NAMALWA (cell line): ENCODE data around the gene P2RY2.
"Not testable (repeated sequence)": the region's sequence is repeated elsewhere in the genome, so short reads cannot be mapped to it uniquely, and the experiment has no call there.

Source experiments
- DNase-seq: peaks from one replicate; pipeline ENCODE4 v3.0.0-alpha.2; 2015; ENCODE audit warnings: low spot score

P2RY2 gene

DNA sequence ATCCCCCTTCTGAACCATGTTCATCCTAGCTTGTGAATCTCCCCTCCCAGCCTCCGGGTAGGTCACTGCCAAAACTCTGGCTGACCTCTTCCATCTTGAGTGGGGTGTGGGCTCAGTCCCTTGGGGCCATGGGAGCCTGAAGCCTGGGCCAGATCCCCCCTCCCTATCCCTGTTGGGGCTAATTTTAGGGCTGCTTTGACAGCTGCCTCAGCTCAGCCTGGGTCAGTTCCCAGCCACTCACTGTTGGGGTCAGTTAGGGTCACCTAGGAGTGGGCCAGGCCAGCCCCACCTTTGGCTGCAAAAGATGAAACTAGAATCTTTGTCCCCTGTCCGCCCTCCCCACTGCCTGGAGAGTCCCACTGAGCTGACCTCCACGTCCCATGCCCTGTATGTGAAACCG, 29.8 kb upstream of the P2RY2 start:
- no peak for DNase-seq

DNA sequence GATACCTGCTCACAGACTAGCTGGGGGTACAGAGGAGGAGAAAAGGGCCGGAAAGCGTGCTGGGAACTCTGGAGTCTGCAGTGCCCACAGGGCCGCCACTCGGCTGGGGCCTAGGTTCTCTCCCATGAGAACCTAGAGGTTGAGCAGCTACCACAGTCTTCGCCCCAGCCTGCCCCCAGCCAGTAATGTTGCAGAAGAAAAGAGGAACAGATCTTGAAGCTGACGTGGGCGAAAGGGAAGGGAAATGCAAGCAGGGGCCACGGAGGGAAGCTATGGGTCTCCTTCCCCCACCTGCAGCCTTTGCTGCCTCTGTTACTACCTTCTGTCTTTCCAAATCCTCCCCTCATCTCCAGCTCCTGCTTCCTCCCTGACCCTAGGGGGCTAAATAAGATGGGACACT, 28.8 kb upstream of the P2RY2 start:
- peak; percentile 56 for DNase-seq

DNA sequence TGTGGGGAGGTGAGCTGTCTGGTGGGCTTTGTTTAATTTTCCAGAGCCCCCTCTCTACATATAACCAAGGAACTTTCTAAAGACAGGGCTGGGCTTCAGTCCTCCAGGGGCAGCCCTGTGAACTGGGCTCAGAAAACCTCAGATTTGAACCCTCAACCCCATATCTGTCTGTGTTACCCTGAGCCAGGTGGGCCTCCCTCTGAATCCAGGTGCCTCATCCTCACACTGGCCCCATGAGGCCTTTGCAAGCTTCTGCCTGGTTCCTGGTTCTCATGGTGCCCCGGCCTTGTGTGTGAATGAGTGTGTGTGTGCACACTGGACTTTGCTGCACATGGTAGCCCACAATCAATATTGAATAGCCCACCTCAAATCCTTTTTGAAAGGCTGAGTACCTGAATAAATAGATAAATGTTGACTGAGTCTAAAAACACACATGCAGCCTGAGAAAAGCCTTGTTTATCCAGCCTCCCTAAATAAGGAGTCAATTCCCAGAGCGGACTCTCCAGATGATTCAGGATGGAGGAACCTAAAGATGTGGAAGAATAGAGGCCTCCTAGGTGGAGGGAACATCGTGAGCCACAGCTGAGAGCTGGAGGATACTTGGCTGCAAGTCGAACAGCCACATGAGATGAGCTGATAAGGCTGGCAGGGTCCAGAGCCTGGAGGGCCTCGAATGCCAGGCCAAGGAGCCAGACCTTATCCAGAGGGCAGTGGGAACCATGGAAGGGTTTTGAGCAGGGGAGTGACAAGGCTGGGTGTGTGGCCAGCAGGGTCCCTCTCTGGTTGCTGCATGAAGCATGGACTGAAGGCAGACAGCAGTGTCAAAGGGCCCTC, 28.1 kb upstream of the P2RY2 start:
- no peak for DNase-seq

DNA sequence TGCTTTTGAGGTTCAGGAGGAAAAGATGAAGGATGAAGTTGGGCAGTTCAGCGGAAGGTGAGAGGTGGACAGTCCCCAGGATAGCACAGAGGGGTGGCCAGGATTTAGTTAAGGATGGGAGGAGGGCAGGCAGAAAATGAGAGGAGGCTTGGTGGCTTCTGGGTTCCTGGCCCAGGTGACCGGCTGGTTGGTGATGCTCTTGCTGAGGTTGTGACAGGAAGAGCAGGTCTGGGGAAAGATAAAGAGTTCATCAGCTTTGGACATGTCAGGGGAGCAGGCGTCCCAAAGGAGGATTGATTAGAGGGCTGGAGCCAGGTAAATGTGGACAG, 27.6 kb upstream of the P2RY2 start:
- DNase-seq: no peak

GRCh38 chr11:73191151-73191550, 26.9 kb upstream of the P2RY2 start:
- DNase-seq: no peak

GRCh38 chr11:73192272-73192671, 25.8 kb upstream of the P2RY2 start:
- no peak for DNase-seq

DNA sequence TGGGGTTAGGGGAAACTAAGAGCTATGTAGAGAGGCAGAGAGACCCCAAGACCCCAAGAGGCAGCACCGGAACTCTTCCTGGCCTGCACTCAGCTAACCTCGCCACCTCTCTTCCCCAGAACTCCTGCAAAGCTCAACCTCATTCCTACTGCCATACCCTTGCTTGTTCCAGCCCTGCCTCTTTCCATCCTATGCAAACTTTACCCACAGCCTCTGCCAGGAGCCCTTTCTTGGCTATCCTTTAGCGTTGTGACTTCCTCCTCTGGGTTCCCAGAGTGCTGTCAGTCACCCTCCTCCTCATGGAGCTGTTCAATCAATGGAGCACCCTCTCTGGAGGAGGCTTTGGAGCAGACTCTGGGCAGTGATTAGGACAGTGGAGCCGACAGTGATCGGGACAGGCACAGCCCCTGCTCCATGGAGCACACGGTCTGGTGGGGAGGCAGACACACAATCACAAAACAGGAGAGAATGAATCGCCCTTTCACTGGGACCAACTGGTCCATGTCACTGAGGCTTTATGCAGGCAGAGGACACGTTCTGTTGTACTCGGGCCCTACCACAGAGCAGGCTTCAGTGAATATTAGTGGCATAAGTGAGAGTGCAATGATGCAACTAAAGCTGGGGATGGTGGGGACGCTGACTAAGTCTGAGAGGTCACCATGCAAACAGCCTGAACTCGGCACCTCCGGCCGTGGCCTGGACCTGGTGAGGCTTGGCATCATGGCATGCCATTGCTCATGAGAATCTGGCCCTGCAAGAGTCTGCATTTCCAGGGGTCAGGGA, 24.6 kb upstream of the P2RY2 start:
- no peak for DNase-seq

GRCh38 chr11:73194034-73194507, 24.0 kb upstream of the P2RY2 start:
- no peak for DNase-seq

GRCh38 chr11:73194593-73194992, 23.5 kb upstream of the P2RY2 start:
- DNase-seq: no peak

- no peak for DNase-seq
These were observed 22.7 kb upstream of the P2RY2 start for GRCh38 chr11:73195191-73196007.

GRCh38 chr11:73196576-73196975, 21.5 kb upstream of the P2RY2 start:
- no peak for DNase-seq

GRCh38 chr11:73197348-73197747, 20.7 kb upstream of the P2RY2 start:
- no peak for DNase-seq

DNA sequence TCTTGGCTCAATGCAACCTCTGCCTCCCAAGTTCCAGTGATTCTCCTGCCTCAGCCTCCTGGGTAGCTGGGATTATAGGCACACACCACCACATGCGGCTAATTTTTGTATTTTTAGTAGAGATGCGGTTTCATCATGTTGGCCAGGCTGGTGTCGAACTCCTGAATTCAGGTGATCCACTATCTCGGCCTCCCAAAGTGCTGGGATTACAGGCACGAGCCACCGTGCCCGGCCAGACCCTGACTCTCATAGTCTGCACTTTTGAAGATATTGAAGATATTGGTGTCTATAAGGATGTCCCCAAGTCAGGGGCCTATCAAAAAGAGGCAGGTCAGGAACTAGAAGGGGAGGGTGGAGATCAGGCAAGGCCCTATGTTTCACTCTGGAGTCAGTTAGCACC, 20.3 kb upstream of the P2RY2 start:
- not testable (repeated sequence) for DNase-seq

GRCh38 chr11:73198677-73199076, 19.4 kb upstream of the P2RY2 start:
- no peak for DNase-seq

- DNase-seq: no peak
These were observed 18.6 kb upstream of the P2RY2 start for GRCh38 chr11:73199446-73199845.

DNA sequence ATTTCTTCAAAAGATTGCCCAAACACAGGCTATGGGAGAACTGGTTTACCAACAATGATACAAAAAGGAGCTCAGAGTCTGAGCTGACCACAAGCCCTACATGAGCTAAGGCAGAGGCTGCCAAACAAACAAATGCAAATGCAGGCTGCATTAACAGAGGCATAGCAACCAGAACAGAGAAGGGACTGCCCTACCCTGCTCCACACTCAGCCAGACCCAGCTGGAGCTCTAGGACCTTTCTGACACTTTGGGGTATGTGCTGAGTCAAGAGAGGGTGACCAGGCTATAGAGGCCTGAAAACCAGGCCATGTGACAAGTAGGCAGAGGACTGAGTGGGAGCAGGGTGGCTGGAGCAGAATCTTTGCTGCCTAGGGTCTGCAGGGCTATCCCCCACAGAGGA, 17.8 kb upstream of the P2RY2 start:
- no peak for DNase-seq

GRCh38 chr11:73201249-73201648, 16.8 kb upstream of the P2RY2 start:
- DNase-seq: no peak

- no peak for DNase-seq
These were observed 15.9 kb upstream of the P2RY2 start for GRCh38 chr11:73201888-73202780.

- no peak for DNase-seq
These were observed 14.8 kb upstream of the P2RY2 start for GRCh38 chr11:73203322-73203721.

GRCh38 chr11:73203790-73204189, 14.3 kb upstream of the P2RY2 start:
- no peak for DNase-seq

- DNase-seq: no peak
These were observed 13.4 kb upstream of the P2RY2 start for GRCh38 chr11:73204711-73205121.
